C1 segment of cervical spinal cord (tissue), 14 donors: Measurements from ENCODE around the gene SRCAP.
"Not testable (repeated sequence)": the region's sequence is repeated elsewhere in the genome, so short reads cannot be mapped to it uniquely, and the experiment has no call there.

Source experiments
- DNase-seq, 14 donors: peaks; one replicate each; lab custom pipeline; 2025; lab: John Stamatoyannopoulos, UW

The SRCAP gene

GRCh38 chr16:30698139-30698815, 694 bp upstream of the SRCAP start:
- peak; percentile 79 to 98 (median 96) for DNase-seq

DNA sequence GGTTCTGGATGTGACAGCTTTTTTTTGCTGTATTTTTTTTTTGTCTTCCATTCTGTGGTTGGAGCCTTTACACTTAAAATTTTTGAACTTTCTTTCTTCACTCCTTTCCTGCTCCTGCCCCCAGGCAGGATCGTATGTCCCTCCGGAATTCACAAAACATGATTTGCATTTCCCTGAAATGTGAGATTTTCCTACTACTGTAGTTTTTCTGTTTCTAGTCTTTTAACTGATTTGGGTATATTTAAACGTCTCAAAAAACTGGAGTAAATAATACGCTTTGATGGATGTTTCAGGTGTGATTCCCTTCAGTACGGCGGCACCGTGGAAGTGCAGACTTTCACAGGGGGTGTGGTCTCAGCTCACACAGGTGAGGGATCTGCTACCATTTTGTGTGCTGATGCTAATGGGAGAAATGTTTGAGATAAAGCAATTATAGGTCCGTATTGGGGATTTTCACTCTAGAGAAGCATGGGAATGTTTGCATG, 686 bp downstream of the SRCAP start:
- DNase-seq: no peak

DNA sequence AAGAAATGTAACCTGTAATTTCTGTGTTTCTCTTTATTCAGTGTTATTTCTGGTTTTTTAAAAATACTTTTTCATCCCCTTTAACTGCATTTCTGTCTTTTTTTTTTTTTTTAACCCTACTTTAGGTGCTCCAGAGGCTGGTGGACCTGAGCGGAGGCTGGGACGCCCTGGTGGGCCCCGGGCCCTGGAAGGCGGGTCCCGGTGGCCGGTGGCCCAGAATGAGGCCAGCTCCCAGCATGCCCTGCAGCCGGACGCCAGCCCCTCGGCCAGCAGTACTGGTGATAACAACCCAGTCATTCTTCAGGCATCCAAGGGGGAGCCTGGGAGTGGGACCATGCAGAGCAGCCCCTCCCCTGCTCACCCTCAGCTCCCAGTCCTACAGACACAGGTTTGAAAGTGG, 1.5 kb downstream of the SRCAP start:
- no peak for DNase-seq

DNA sequence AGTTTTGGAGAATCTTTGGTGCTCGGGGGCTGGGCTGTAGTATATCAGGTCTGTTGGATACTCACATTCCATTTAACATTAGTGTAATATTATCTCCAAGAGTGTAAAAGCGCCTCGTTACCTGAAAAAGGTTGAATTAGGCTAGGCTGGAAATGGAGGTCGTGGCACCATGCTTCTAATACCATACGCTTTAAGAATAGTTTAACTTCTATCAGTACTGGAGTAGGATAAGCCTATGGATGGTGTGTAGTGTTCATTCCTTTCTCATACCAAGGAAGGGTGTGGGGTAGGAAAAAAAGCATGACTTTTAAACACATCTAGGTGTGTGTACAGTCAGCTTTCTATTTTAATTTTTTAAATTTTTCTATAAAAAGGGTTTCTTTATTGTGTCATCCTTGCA, 2.0 kb downstream of the SRCAP start:
- DNase-seq: no peak

- not testable (repeated sequence) for DNase-seq
These were observed 4.1 kb downstream of the SRCAP start for GRCh38 chr16:30703071-30703470.

- no peak for DNase-seq
These were observed 5.0 kb downstream of the SRCAP start for GRCh38 chr16:30703971-30704370.

DNA sequence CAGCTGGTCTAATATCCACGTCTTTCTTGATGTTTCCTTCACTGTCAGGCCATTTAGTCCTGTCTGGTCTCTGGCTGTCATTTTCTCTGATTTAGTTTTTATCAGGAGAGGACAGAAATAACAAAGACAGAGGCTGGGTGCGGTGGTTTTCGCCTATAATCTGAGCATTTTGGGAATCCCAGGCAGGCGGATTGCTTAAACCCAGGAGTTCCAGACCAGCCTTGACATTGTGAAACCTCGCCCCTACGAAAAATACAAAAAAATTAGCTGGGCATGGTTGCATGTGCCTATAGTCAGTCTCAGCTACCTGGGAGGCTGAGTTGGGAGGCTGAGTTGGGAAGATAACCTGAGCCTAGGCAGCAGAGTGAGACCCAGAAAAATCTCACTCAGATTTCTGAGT, 7.1 kb downstream of the SRCAP start:
- no peak for DNase-seq

DNA sequence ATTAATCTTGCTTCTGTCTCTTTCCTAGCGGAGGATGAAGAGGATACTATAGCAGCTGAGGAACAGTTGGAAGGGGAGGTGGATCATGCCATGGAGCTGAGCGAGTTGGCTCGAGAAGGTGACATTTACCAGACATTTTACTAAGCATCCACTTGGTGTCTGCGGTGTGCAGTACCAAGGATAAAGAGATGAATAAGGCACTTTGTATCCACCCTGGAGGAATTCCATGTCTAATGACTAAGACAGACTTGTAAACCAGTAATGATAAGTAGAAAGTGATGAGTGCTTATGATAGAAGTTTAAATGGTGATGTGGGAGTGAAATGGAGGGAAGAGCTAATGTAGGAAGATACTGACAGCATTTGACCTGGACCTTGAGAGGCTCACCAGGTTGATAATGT, 12.0 kb downstream of the SRCAP start:
- DNase-seq: no peak

DNA sequence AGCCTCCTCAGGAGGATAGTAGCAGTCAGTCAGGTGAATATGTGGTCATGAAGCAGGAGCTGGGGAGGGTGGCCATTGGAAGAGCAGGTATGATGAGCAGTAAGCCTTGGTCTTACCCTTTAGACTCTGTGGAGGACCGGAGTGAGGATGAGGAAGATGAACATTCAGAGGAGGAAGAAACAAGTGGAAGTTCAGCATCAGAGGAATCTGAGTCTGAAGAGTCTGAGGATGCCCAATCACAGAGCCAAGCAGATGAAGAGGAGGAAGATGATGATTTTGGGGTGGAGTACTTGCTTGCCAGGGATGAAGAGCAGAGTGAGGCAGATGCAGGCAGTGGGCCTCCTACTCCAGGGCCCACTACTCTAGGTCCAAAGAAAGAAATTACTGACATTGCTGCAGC, 12.7 kb downstream of the SRCAP start:
- no peak for DNase-seq

DNA sequence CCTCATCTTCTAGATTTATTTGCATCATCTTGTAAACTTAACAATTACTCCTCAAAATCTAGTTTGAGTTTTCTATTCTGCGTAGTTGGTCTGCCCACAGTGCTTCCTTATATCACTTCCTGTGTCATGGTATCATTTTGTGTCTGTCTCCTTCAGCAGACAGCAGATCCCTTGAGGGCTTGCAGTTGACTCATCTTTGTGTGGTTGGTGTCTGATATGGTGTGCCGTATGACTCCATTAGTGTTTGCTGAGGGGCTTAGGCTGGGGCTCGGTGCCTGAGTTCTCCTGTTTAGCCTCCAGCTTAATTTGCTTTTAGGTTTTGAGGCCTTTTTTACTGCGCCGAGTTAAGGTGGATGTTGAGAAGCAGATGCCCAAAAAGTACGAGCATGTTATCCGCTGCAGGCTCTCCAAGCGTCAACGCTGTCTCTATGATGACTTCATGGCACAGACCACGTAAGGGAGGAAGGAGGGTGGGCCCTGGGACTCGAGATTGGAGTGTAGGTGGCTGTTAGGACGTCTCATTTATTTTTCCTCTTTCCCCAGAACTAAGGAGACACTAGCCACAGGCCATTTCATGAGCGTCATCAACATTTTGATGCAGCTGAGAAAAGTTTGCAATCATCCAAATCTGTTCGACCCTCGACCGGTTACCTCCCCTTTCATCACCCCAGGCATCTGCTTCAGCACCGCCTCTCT, 16.9 kb downstream of the SRCAP start:
- DNase-seq: no peak

DNA sequence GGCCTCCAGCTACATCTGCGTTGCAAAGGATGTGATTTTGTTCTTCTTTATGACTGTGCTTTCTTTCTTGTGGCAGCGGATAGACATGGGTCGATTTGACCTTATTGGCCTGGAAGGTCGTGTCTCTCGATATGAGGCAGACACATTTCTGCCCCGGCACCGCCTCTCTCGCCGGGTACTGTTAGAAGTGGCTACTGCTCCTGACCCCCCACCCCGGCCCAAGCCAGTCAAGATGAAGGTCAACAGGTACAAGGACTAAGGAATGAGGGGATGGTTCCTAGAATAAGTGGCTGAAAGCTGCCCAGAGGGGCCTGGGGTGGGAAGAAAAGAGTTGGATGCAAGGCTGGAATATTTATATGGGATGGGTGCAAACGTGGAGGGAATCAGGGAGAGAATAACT, 21.1 kb downstream of the SRCAP start:
- DNase-seq: no peak

DNA sequence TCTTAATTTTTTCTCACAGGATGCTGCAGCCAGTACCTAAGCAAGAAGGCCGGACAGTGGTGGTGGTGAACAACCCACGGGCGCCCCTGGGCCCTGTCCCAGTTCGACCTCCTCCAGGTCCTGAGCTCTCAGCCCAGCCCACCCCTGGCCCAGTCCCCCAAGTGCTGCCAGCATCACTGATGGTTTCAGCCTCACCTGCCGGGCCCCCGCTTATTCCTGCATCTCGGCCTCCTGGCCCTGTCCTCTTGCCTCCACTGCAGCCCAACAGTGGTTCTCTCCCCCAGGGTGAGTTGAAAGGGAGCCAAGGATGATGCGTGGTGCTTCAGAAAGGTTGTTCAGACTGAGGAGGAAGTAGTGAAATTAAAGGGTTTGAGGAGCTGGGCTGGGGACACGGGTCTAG, 21.7 kb downstream of the SRCAP start:
- no peak for DNase-seq

GRCh38 chr16:30721167-30721566, 22.2 kb downstream of the SRCAP start:
- no peak for DNase-seq

DNA sequence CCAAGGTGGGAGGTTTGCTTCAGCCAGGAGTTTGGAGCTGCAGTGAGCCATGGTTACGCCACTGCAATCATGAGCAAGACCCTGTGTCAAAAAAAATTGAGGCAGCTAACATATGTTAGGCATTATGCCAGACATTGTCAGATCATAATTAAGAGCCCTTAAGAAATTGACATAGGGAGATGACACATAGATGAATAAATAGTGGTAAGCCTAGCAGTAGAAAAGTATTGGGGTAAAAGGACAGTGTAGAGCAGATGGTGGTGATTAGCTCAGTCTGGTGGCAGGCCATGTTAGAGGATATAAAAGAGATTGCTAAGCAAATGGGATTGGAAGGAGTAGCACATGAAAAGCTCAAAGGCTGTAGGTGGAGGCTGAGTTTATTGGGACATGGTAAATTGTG, 22.6 kb downstream of the SRCAP start:
- DNase-seq: peak in 1 of 14 donors; percentile 5

- DNase-seq: no peak
These were observed 23.5 kb downstream of the SRCAP start for GRCh38 chr16:30722443-30722842.

GRCh38 chr16:30722916-30723315, 23.9 kb downstream of the SRCAP start:
- no peak for DNase-seq

GRCh38 chr16:30723725-30724355, 24.9 kb downstream of the SRCAP start:
- DNase-seq: peak in 2 of 14 donors; percentile 18 to 90

DNA sequence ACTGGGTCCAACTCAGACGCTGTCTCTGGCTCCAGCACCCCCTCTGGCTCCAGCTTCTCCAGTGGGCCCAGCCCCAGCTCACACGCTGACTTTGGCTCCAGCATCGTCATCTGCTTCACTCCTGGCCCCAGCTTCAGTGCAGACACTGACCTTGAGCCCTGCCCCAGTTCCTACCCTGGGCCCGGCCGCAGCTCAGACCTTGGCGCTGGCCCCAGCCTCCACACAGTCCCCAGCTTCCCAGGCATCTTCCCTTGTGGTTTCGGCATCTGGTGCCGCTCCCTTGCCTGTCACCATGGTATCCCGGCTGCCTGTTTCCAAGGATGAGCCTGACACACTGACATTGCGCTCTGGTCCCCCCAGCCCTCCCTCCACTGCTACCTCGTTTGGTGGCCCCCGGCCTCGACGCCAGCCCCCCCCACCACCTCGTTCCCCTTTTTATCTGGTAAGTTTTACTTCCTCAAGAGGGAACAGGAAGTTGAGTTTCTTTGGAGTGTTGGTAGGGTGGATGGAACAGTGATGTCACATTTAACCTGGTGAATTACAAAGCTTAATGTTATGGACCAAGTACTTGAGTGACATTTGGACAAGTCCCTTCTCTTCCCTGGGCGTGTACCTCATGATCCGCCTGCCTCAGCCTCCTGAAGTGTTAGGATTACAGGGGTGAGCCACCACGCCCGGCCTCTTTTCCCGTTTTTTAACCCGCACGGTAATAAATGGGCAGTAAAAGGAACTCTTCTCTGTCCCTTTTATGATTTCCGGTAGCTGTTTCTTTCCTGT, 25.9 kb downstream of the SRCAP start:
- peak in 8 of 14 donors; percentile 8 to 51 (median 22) for DNase-seq

- no peak for DNase-seq
These were observed 26.4 kb downstream of the SRCAP start for GRCh38 chr16:30725418-30725792.

- DNase-seq: no peak
These were observed 29.4 kb downstream of the SRCAP start for GRCh38 chr16:30728321-30728720.

DNA sequence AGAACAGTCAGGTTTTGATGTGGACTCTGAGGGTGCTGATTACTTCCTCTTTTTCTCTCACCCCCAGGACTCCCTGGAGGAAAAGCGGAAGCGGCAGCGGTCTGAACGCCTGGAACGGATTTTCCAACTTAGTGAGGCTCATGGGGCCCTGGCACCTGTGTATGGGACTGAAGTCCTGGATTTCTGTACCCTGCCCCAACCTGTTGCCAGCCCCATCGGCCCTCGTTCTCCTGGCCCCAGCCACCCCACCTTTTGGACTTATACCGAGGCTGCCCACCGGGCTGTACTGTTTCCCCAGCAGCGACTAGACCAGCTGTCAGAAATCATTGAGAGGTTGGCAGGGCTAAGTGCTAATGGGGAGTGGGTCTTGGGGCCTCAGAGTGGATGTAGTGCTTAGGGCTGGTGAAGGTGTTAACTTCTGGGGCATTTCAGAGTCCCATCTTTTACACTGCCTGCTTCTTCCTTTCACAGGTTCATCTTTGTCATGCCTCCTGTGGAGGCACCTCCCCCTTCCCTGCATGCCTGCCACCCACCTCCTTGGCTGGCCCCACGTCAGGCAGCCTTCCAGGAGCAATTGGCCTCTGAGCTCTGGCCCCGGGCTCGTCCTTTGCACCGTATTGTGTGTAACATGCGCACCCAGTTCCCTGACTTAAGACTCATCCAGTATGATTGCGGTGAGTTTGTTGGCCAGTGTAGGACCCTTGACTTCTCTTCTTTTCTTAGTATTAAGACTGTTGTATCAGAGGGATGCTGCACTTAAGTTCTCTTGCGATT, 30.1 kb downstream of the SRCAP start:
- peak in 2 of 14 donors; percentile 5 to 10 for DNase-seq
